Esophagus squamous epithelium (tissue), 5 donors: Measurements from ENCODE around the gene SRGAP1. TPM values are rescaled to one million over a fixed set of nuclear protein-coding genes. Genes with fewer than 3 reads are reported as not detected.
"Not testable (repeated sequence)": the region's sequence is repeated elsewhere in the genome, so short reads cannot be mapped to it uniquely, and the experiment has no call there.

Source experiments
- DNase-seq: peaks from one replicate; lab custom pipeline; 2025; lab: John Stamatoyannopoulos, UW
- H3K27ac ChIP-seq, 4 donors: fragments of 200-600 bp; sonication (generic); one replicate each; pipeline ENCODE4 v1.5.1; 2016 to 2019; ENCODE audit warnings: mild to moderate bottlenecking in 1 of 4
- H3K27me3 ChIP-seq, 4 donors: fragments of 200-600 bp; sonication (generic); 1 replicate in 3 of 4; 2 replicates in 1 of 4; pipeline versions ENCODE4 v1.5.1 to v1.6.0; 2017 to 2021; ENCODE audit warnings: antibody characterized with exemption in 1 of 4
- H3K36me3 ChIP-seq, 3 donors: fragments of 200-600 bp; sonication (generic); one replicate each; pipeline ENCODE4 v1.5.1; 2016 to 2019
- H3K4me1 ChIP-seq, 3 donors: fragments of 200-600 bp; sonication (generic); one replicate each; pipeline ENCODE4 v1.5.1; 2017 to 2019
- H3K4me3 ChIP-seq, 4 donors: fragments of 200-600 bp; sonication (generic); 1 replicate in 3 of 4; 2 replicates in 1 of 4; pipeline ENCODE4 v1.5.1; 2016 to 2019; ENCODE audit warnings: mild to moderate bottlenecking in 2 of 4, moderate library complexity in 1 of 4
- H3K9me3 ChIP-seq, 3 donors: fragments of 200-600 bp; sonication (generic); one replicate each; pipeline ENCODE4 v1.5.1; 2016 to 2019
- POLR2A ChIP-seq, 4 donors: fragments of 450-650 bp; IDR thresholded peaks; one replicate each; pipeline ENCODE4 v1.6.1; 2017; ENCODE audit warnings: antibody characterized with exemption in 4 of 4, mild to moderate bottlenecking in 4 of 4, moderate library complexity in 3 of 4
- WGBS, 2 donors: methylation state at CpG; one replicate each; pipeline ENCODE4 v1.1.5; 2018; 5-methylcytosine and 5-hydroxymethylcytosine counted together
- intact Hi-C: fragments of 100-400 bp; cut with DNase I; formaldehyde crosslinking; loops from one replicate; pipeline ENCODE4 v1.15.0; 2022
- total RNA-seq, 4 donors: library from RNA; depleted of rRNA; stranded (reverse); fragments of >200 nt; gene quantifications; one replicate each; pipeline ENCODE4 v1.1.0, GENCODE V29; 2016
- TF ChIP-seq, protein P1 (sequence below), 6 experiments: fragments of 450-650 bp in 4 of 6; fragments of 200-600 bp in 2 of 6; sonication (generic) in 2 of 6; IDR thresholded peaks; one replicate each; pipeline ENCODE4 v1.5.1; 2016 to 2019; ENCODE audit warnings: antibody characterized with exemption in 6 of 6, mild to moderate bottlenecking in 4 of 6, moderate library complexity in 4 of 6
- donor health status: DM: yes; HTN: yes; CAD: no.

SRGAP1 gene
- total RNA-seq, 4 donors from 2014 or later, result 2.0 to 5.3 (median 3.6) TPM

DNA sequence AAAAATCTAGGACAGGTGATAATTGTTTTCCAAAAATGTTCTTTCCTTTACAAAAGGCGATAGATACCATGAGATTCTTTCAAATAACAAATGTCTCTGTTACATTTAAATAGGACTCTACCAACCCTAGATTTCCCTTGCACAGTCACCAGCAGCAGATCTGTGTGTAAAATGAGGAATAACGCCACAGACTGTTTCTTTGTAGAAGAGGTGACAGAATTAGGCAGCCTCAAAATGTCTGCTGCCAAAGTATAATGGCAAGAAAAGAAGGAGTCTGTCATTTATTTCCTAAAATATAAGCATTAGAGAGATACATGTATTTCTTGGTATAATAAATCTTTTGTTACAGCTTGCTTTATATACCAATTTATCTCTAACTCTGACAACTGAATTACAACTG is 8.5 kb upstream of the SRGAP1 start:
- 66 to 75% methylated on average over 2 of the region's 2 CpGs for WGBS, 2 donors
- intact Hi-C loops, result no loop called here
- no peak overlapping the region for H3K4me3 ChIP-seq
- H3K27me3 ChIP-seq, result no peaks in the 10 kb centered on the region
- H3K4me1 ChIP-seq, result no peaks in the 10 kb centered on the region
- no peak overlapping the region for H3K27ac ChIP-seq
- no peak for TF ChIP-seq POLR2A (IDR thresholded peaks at IDR 0.05)
- TF ChIP-seq, protein P1, sequence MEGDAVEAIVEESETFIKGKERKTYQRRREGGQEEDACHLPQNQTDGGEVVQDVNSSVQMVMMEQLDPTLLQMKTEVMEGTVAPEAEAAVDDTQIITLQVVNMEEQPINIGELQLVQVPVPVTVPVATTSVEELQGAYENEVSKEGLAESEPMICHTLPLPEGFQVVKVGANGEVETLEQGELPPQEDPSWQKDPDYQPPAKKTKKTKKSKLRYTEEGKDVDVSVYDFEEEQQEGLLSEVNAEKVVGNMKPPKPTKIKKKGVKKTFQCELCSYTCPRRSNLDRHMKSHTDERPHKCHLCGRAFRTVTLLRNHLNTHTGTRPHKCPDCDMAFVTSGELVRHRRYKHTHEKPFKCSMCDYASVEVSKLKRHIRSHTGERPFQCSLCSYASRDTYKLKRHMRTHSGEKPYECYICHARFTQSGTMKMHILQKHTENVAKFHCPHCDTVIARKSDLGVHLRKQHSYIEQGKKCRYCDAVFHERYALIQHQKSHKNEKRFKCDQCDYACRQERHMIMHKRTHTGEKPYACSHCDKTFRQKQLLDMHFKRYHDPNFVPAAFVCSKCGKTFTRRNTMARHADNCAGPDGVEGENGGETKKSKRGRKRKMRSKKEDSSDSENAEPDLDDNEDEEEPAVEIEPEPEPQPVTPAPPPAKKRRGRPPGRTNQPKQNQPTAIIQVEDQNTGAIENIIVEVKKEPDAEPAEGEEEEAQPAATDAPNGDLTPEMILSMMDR (IDR thresholded peaks at IDR 0.05), result no peak
- H3K36me3 ChIP-seq, result no peaks in the 10 kb centered on the region
- no peaks in the 10 kb centered on the region for H3K9me3 ChIP-seq
- no peak for DNase-seq

GRCh38 chr12:63836936-63837335 is 7.6 kb upstream of the SRGAP1 start:
- no peak for DNase-seq
- Histone ChIP-seq H3K27ac (no peak overlapping the region), H3K4me1 (no peaks in the 10 kb centered on the region), H3K36me3 (no peaks in the 10 kb centered on the region), H3K4me3 (no peak overlapping the region), H3K9me3 (no peaks in the 10 kb centered on the region), H3K27me3 (no peaks in the 10 kb centered on the region)
- intact Hi-C loops, result no loop called here
- 56 to 57% methylated on average over 3 of the region's 3 CpGs for WGBS, 2 donors
- TF ChIP-seq, protein P1 (IDR thresholded peaks at IDR 0.05), result no peak
- no peak for TF ChIP-seq POLR2A (IDR thresholded peaks at IDR 0.05)

DNA sequence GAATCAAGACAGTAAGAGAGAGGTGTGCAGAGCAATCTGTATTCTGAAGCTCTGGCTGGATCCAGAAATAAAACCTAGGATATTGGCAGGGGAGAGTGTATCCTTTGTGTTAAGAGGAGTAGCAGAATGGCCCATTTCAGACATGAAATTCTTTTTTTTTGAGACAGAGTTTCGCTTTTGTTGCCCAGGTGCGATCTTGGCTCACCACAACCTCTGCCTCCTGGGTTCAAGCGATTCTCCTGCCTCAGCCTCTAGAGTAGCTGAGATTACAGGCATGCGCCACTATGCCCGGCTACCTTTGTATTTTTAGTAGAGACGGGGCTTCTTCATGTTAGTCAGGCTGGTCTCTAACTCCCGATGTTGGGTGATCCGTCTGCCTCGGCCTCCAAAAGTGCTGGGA is 6.1 kb upstream of the SRGAP1 start:
- Histone ChIP-seq H3K27me3 (no peaks in the 10 kb centered on the region), H3K4me1 (peaks cover 0 to 4% (median 0%) of the 10 kb centered on the region in 3 donors), H3K9me3 (no peaks in the 10 kb centered on the region), H3K27ac (no peak overlapping the region), H3K36me3 (no peaks in the 10 kb centered on the region), H3K4me3 (no peak overlapping the region)
- WGBS, 2 donors, result 95 to 96% methylated on average over 5 to 9 of the region's 9 CpGs
- intact Hi-C loops, result no loop called here
- DNase-seq, result no peak
- TF ChIP-seq, protein P1 (IDR thresholded peaks at IDR 0.05), result no peak
- TF ChIP-seq POLR2A (IDR thresholded peaks at IDR 0.05), result no peak

DNA sequence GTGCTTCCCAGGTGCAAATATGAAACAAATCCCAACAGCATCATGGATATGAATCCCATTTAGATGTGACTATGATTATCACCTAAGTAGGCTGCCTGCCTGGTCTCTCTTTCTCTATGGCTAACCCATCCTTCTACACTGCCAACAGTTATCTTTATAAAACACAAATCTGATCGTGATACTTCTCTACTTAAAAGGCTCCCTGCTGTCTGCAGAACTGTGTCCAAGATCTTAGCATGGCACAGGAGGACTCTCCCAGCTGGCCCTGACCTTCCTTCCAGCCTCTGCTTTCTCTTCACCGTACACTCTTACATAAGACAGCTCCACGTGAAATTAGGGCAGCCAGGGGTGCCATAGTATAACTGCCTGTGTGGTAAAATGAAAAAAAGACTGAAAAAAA is 3.5 kb upstream of the SRGAP1 start:
- 56 to 68% methylated on average over 3 of the region's 3 CpGs for WGBS, 2 donors
- intact Hi-C loops, result loop anchor here (5.0 to 10.0 kb wide), 3 partner anchors 254 to 416 kb away; no protein-coding TSS in a partner anchor
- TF ChIP-seq POLR2A (IDR thresholded peaks at IDR 0.05), result no peak
- TF ChIP-seq, protein P1 (IDR thresholded peaks at IDR 0.05), result no peak

DNA sequence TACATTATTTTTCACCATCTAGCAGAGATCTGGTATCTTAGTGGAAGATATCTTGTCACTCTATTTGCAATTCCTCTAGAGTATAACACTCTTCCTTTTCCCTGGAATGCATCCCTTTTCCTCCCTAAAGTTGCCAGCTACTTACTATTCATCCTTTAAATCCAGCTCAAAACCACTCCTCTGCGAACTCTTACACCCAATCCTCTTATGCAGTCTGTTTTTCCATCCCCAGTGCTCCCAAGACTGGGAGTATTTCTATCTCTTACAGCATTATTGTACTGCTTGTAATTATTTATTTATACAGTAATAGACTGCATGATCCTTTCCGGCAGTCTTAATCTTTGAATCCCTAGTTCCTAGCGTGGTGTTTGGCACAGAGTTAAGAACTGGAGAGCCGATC is 2.9 kb upstream of the SRGAP1 start:
- intact Hi-C loops, result loop anchor here (5.0 to 10.0 kb wide), 3 partner anchors 253 to 416 kb away; no protein-coding TSS in a partner anchor
- Histone ChIP-seq H3K36me3 (no peaks in the 10 kb centered on the region), H3K27me3 (no peaks in the 10 kb centered on the region), H3K4me1 (peaks cover 0 to 26% (median 7%) of the 10 kb centered on the region in 3 donors), H3K27ac (no peak overlapping the region), H3K9me3 (no peaks in the 10 kb centered on the region), H3K4me3 (no peak overlapping the region)
- DNase-seq, result no peak
- TF ChIP-seq POLR2A (IDR thresholded peaks at IDR 0.05), result no peak
- TF ChIP-seq, protein P1 (IDR thresholded peaks at IDR 0.05), result no peak
- 44 to 45% methylated on average over 4 of the region's 4 CpGs for WGBS, 2 donors

More for the DNA sequence above, 3.5 kb upstream of the SRGAP1 start:
- no peaks in the 10 kb centered on the region for H3K36me3 ChIP-seq
- no peaks in the 10 kb centered on the region for H3K27me3 ChIP-seq
- H3K4me3 ChIP-seq, result no peak overlapping the region
- no peak overlapping the region for H3K27ac ChIP-seq
- H3K4me1 ChIP-seq, result peaks cover 0 to 22% (median 3%) of the 10 kb centered on the region in 3 donors
- H3K9me3 ChIP-seq, result no peaks in the 10 kb centered on the region
- DNase-seq, result no peak

GRCh38 chr12:63842750-63843149 is 1.8 kb upstream of the SRGAP1 start:
- not testable (repeated sequence) for H3K9me3 ChIP-seq, H3K27me3 ChIP-seq, DNase-seq, H3K36me3 ChIP-seq
- intact Hi-C loops, result loop anchor here (5.0 to 10.0 kb wide), 3 partner anchors 252 to 415 kb away; no protein-coding TSS in a partner anchor
- 92% methylated on average over 16 to 17 of the region's 17 CpGs for WGBS, 2 donors
- H3K27ac ChIP-seq, result peak overlapping the region in 2 of 4 donors; percentile 91 to 94
- peaks cover 0 to 26% (median 9%) of the 10 kb centered on the region in 3 donors for H3K4me1 ChIP-seq
- peak overlapping the region in 2 of 4 donors; percentile 83 to 89 for H3K4me3 ChIP-seq
